AG08395 (cell line): ENCODE measurements around the gene MYO16.
A peak's percentile ranks its signal among the peaks of the same experiment; 100 is the strongest.
"Not testable (repeated sequence)": the region's sequence is repeated elsewhere in the genome, so short reads cannot be mapped to it uniquely, and the experiment has no call there.

Experiments used
- DNase-seq: peaks from one replicate; pipeline ENCODE4 v3.0.0; 2012; ENCODE audit warnings: mixed read lengths, low spot score

Gene MYO16

GRCh38 chr13:108983273-108983672 is 353.9 kb downstream of the MYO16 start:
- no peak for DNase-seq

GRCh38 chr13:108984251-108984920 is 355.0 kb downstream of the MYO16 start:
- DNase-seq = no peak

DNA sequence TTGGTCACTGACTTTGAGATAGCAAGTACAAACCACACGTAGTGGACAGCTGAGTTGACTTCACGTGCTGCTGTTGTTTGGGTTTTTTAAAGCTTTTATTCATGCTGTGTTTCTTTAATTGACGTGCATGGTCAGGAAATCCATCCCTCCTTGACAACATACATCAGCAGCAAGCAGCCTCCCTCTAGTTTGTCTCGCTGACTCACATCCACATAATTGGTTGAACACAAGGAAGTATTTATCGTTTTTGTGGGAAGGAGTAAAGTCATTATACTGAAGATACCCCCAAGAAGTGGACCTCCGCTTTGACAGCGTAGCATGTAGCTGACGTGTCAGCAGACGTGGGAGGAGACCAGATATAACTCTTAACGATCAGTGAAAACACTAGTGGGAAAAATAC is 355.8 kb downstream of the MYO16 start:
- DNase-seq = no peak

DNA sequence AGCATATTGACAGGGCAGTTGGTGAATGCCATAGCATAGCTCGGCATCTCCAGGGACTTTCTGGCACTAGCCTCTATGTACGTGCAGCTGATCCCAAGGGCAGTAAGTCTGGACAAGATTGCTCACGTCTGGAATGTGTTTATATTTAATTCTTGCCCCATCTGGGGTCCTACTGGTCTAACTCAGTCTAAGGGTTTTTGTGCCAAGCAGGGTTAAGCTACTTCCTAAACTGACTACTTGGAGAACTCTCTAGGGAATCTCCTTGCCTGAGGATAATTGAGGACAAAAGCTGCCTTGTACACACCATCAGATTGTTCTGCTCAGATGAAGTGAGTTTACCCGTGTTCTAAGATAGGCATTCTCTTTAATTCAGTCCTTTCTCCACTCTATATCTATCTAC is 358.1 kb downstream of the MYO16 start:
- peak; percentile 18 for DNase-seq

DNA sequence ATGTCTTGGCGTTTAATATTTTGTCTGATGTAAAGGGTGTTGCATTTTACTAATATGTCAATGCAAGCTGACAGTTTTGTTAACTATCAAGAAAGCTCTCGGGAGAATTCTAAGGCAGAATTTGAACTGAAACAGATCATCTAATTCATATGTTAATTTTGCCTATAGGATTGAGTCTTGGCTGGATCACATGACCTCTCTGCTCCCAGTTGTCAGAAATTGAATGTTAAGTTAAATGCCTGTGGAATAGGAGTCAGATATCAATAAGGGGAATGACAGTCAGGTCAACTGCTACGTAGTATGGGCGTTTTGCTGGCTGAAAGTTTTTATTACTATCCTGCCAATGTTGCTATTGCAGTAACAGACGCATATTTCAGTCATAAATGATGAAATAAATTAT is 358.5 kb downstream of the MYO16 start:
- DNase-seq = no peak

DNA sequence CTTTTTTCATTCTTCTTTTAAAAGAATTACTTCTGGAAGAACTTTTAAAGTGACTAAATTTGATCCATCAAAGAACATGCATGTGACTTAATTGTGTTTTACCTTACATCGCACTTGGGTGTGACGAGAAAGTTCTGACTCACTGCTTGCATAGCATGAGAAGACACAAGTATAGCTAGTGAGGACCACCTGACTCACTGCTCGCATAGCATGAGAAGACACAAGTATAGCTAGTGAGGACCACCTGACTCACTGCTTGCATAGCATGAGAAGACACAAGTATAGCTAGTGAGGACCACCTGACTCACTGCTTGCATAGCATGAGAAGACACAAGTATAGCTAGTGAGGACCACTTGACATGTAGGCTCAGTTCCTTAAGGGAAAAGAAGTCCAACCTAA is 362.0 kb downstream of the MYO16 start:
- not testable (repeated sequence) for DNase-seq

DNA sequence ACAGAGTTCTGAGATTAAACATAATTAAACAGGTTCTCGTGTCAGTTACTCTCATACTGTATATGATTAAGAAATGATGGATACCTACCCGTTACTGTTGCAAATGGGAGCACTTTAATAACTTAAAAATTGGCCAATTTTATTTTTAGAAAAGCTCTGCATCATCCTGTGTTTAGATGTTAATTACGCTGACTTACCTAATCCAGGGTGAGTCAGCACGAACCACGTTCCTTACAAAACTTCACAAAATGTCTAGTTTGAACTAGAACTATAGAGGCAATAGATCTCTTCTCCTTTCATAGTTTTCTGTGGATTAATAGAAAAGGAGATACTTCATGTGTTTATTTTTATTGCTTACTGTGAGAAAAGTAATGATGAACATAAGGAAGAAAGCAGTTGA is 363.9 kb downstream of the MYO16 start:
- DNase-seq = peak; percentile 15

- DNase-seq = no peak
These were observed 367.0 kb downstream of the MYO16 start for GRCh38 chr13:108996430-108996829.

GRCh38 chr13:109000207-109000606 is 370.8 kb downstream of the MYO16 start:
- DNase-seq = no peak

DNA sequence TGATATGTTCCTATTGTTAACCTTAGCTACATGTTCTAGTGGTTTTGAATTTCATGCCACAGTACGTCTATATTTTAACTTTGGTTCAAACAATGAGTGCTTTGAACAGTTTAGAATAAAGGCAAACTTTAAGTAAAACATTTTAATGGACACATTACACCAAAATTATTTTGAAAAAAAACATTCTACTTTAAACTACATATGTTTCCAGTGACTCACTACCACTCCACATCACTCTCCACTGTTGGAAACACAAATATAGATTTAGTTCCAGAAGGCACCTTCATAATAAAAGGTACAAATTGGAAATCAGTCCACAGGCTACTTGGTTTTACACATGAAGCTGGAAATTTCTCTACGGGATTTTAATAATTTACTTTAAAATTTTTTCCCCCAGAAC is 373.5 kb downstream of the MYO16 start:
- DNase-seq = no peak

- DNase-seq = no peak
These were observed 378.5 kb downstream of the MYO16 start for GRCh38 chr13:109007946-109008345.

DNA sequence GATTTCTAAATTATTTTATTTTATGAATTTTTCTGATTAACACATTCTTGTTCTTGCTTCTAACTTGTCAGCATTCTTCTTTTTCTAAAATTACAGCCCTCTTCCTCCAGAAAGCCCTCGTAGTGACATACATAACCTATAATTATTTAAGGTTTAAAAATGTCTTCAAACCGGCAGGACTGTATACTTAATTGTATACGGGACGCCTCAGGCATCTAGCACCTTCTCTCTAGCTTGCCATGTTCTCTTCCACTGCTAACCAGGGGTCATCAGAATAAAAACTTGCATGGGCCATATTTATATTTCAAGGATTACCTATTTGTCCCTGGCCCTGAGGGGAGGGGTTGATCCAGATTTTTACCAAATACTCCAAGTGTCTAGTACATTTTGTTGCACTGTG is 380.3 kb downstream of the MYO16 start:
- DNase-seq = no peak

DNA sequence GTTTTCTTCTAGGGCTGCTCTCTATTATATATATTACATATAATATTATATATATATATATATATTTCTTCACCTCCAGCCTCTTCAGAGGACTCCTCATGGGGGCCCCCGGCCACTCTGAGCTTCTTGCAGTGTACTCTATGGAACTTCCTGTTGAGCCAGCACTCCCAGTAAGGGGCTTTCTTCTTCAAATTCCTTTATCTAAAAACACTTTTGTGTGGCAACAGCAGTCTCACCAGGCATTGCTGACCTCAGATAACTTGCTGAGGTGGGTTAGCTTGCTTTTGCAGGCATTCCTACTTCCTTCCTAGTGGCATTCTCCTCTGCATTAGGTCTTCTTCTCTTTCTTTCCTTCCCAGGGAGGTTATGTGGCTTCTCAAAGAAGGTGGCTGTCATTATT is 381.5 kb downstream of the MYO16 start:
- no peak for DNase-seq

DNA sequence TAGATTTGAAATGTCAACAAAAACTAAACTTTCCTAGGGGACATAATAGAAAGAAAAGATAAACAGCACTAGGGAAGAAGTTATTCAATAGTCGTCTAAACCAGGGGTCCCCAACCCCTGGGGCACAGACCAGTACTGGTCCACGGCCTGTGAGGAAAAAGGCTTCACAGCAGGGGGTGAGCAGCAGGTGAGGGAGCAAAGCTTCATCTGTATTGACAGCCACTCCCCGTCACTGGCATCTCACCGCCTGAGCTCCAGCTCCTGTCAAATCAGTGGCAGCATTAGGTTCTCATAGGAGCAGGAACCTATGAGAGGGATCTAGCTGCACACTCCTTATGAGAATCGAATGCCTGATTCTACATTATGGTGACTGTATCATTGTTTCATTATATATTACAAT is 382.7 kb downstream of the MYO16 start:
- no peak for DNase-seq

DNA sequence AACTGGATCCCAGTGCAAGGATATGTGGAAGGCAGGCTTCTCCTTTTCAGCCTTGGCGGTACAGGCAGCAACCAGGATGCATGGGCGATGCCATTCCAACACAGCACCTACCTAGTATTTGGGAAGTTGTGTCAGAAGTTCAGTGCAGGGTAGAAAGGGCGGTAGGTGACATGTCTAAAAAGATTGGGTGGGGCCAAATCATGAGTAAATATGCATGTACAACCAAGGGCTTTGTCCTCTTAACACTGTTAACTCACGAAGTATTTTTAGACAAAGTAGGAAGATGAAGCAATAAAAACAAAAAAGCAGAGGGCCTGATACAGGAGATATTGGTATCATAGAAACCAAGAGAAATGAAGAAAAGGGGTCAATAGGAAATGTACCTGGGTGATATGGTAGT is 392.1 kb downstream of the MYO16 start:
- no peak for DNase-seq

GRCh38 chr13:109024611-109025010 is 395.2 kb downstream of the MYO16 start:
- no peak for DNase-seq

DNA sequence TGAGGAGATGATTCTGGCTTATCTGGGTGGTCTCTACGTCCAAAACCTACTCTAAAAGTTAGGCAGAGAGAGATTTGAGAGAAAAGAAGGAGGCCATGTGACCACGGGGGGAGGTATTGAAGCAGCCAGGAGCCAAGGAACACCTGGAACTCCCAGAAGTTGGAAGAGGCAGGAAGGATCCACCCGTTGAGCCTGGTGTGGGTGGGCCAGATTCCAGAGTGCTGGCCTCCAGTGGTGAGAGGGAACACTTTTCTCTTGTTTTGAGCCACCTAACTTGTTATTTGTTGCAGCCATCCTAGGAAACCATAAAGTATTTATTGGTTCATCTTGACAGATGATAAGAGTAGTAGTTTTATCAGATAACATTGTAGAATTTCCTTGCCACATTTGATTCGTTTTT is 396.9 kb downstream of the MYO16 start:
- DNase-seq = no peak

DNA sequence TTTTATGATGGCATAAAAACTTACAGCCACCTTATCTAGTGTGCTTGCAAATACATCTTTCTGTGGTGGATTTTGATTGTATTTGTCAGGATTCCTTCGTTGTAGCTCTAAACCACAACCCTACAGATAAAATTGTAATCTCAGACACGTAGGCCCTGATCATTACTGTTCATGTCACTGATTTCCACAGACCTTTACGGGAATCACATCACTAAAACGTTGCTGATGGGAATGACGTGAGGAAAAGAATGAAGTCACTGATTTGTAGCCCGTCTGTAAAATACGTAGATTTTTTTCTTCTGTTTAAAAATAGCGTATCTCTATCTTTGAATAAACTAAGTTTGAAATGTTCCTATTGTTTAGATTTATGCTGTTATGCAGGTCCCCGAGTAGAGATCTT is 399.2 kb downstream of the MYO16 start:
- DNase-seq = no peak

DNA sequence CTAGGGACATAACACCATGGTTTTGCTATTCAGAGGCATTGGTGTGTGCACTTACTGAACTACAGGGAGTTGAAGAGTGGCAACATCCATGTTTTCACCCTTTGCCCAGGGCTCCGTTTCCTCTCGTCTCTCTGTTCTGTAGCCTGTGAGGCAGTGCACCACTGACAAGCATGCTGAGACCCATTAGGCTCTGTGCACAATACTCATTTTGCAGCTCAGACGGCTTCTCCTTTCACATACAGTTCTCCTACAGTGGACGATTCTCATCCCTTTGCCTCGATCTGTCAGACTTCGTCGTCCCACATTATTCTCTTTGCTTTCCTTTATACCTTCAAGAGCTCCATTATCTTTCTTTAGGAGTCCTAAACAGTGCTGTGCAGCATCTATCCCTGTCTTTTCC is 403.7 kb downstream of the MYO16 start:
- no peak for DNase-seq

DNA sequence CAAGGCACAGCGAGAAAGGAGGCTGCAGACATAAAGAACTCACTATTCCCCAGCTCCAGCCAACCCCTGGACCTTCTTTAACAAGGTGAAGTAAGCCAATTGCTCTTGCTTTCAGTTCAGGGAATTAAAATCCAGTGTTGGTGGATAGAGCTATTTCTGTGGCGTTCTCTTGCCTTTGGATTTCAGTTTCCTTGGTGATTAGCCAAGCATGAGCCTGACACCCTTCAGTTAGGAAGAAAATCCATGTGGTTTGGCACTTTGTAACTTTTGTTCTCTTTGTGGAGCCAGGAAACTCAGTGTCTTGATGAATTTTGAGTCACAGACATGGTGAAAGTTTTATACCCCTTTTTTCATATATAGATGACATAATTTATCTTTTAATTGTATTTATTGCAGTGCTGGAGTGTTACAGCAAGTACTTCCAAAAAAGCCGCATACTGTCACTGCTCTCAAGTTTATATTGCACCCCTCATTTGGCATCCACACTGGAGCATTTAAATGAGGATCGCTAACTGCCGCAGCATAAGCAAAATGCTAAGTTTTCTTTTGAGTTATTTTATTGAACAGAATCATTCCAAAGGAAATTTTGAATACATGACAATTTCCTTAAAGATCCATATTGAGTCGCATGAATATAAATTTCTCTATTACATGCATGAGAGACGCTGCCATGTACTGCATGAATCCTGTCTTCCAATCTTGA is 406.8 kb downstream of the MYO16 start:
- no peak for DNase-seq

GRCh38 chr13:109043636-109044035 is 414.2 kb downstream of the MYO16 start:
- no peak for DNase-seq

GRCh38 chr13:109055850-109056249 is 426.4 kb downstream of the MYO16 start:
- DNase-seq = no peak

DNA sequence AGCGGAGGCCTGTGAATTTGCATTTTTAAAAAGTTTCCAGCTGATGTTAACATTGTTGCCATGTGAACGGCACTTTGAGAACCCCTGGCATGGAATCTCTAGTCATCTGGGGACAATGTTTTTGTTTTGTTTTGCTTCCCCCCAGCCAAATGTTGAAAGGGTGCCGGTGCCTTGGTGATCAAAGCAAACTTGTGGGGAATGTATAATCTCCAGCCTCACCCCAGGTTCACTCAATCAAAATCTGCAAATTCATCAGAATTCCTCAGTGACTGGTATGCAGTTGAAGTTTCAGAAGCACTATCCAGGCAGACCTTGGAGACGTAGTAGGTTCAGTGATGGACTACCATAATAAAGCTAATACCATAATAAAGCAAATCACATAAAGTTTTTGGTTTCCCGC is 428.7 kb downstream of the MYO16 start:
- DNase-seq = no peak

DNA sequence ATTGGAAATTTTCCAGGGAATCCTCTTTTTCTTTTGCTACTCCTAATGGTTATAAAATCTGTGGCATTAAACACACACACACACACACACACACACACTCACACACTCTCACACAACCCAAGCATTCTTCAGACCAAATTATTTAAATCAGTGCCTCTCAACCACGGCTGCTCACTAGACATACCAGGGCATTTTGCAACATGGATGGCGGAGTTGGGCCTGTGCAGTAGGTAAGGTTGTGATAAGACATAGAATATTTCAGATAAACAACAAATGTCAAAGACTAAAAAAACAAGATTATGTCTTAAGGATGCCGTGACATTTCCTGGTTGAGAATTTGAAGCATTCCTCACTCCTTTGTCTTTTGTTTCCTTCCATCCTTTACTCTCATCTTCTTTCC is 443.1 kb downstream of the MYO16 start:
- DNase-seq = no peak
